ENCODE measurements around the gene GFY.

Gene GFY

DNA sequence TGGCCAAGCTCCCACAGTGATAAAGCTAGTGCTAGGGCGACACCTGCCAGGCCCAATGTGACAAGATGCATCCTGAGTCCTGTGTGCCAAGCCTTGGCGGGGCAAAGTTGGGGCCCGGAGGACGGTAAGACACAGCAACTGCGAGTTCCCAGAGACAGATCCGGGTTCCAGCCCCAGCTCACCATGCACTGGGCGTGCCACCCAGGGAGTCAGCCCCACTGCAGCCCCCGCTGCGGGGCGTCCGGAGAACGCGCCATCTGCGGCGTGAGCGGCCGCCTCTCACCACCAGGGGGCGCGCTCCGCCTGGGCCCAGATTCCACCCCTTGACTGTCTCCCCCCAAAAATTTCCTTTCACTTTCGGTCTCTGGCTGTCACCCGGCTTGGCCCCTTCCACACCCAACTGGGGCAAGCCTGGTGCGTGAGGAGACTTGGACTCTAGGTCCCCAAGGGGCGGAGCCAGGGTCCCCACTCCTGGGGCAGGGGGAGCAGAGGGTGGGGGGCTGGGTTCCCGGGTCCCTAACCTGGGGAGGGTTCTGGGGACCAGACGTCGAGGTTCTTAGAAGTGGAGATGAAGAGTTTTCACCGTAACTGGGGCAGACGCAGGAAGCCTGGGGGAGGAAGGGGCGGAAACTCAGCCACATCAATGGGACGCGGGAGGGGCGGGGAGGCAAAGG, 48.8 kb downstream of the GFY start, which contains the start of gene FLT3LG:
Gene FLT3LG, plus strand, starts transcription at position 348 of the 674 bp plus-strand sequence. CDS start 425 bp downstream, outside the sequence.
- DNase-seq: peak; percentile 73

DNA sequence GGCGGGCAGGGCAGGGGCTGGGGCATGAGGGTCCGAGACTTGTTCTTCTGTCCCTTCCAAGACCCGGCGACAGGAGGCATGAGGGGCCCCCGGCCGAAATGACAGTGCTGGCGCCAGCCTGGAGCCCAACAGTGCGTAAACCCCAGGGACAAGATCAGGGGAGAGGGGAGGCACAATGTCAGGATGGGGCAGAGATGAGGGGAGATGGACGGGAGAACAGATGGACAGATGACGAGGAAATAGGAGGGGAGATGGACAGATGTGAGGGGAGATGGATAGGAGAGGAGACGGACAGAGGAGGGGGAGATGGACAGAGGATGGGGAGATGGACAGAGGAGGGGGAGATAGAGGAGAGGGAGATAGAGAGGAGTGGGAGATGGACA, 49.3 kb downstream of the GFY start:
- no peak for DNase-seq

DNA sequence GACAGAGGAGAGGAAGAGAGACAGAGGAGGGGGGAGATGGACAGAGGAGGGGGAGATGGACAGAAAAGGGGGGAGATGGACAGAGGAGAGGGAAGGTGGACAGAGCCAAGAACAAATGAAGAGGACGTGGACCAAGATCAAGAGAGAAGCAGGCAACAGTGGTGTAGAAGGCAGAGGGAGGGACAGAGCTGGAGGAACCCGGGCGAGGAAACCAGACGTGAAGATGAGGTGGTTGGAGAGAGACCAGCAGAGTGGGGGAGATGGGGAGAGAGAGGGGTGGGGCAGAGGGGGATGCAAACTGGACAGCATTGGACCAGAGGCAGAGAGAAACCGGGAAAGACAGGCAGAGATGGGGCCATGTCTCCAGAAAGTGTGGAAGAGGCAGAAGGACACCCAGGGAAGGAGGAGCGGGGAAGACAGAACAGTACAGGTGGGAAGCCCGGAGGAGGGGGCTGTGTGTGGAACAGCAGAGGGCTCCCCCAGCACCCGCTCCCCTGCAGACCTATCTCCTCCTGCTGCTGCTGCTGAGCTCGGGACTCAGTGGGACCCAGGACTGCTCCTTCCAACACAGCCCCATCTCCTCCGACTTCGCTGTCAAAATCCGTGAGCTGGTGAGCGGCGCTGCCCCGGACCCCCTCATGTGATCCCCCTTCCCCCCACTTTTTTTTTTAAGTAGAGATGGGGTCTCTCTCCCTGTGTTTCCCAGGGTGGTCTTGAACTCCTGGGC, 50.2 kb downstream of the GFY start:
- no peak for DNase-seq

DNA sequence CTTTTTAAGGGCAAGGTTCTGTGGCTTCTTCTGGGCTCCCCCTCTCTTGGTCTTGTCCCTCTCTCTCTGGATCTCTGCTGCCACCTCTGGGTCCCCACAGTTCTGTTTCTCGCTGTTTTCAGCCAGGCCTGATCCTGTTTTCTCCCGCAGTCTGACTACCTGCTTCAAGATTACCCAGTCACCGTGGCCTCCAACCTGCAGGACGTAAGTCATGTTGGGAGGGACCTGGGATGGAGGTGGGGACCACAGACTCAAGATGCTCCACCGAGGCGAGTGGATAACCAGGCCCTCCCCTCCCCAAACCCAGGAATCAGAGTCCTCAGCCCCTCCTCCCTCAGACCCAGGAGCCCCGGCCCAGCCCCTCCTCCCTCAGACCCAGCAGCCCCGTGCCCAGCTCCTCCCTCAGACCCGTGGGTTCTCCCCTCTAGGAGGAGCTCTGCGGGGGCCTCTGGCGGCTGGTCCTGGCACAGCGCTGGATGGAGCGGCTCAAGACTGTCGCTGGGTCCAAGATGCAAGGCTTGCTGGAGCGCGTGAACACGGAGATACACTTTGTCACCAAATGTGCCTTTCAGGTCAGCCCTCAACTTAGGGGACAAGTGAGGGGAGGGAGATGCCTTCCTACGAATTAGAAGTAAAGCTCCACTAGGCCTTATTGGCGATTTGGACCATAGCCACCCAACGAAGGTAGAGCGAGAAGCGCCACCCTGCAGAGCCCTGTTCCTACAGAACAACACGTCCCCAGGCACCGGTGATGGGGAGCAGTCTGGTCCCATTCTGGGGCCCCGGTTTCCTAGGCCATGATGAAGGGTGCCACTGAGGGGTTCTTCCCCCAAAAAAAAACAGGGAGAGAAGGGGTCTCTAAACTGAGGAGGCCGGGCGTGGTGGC, 51.0 kb downstream of the GFY start:
- DNase-seq: peak; percentile 41
